ENCODE measurements around the gene GBGT1. TPM values are rescaled to one million over a fixed set of nuclear protein-coding genes. Genes with fewer than 3 reads are reported as not detected.

Gene GBGT1
- total RNA-seq, 1 experiment from 2014 or later = 0.14 TPM

- Histone ChIP-seq H3K36me3 (ENCODE audit: control insufficient read depth, insufficient read depth, low read length) (no peaks in the 10 kb centered on the region), H3K9me3 (peaks cover 11% of the 10 kb centered on the region; the same call in 1 of the 2 replicates), H3K4me3 (ENCODE audit: low read depth, low read length) (no peak overlapping the region), H3K4me1 (no peaks in the 10 kb centered on the region), H3K27me3 (replicated peaks; ENCODE audit: control insufficient read depth, insufficient read depth, low read length) (no peaks in the 10 kb centered on the region)
- no TSS peak for BruUV-seq (replicated peaks)
- TF ChIP-seq CTCF (IDR thresholded peaks at IDR 0.05; ENCODE audit: insufficient read depth in 1 of 2, low read depth in 1 of 2, low read length in 1 of 2, severe bottlenecking in 1 of 2, unreplicated experiment in 1 of 2) = no peak
- Mint-ChIP-seq H3K9me3 (ENCODE audit: unreplicated experiment) (no peaks in the 10 kb centered on the region), H3K4me1 (ENCODE audit: low read depth, unreplicated experiment) (no peaks in the 10 kb centered on the region), H3K27ac (ENCODE audit: unreplicated experiment) (no peak overlapping the region), H3K4me3 (ENCODE audit: unreplicated experiment) (no peak overlapping the region), H3K27me3 (ENCODE audit: insufficient read depth, unreplicated experiment) (peaks cover 2% of the 10 kb centered on the region), H3K36me3 (ENCODE audit: insufficient read depth, unreplicated experiment) (no peaks in the 10 kb centered on the region)
- POLR2A ChIA-PET = no interaction called here
- no peak for DNase-seq
- intact Hi-C loops (cut with micrococcal nuclease; ENCODE audit: unreplicated experiment) = no loop called here
- CTCF ChIA-PET = no interaction called here
Observed at GRCh38 chr9:133191989-133192388, 28.3 kb upstream of the GBGT1 start.

- Histone ChIP-seq H3K9me3 (peaks cover 5% of the 10 kb centered on the region; the same call in 1 of the 2 replicates), H3K4me3 (ENCODE audit: low read depth, low read length) (no peak overlapping the region), H3K27me3 (replicated peaks; ENCODE audit: control insufficient read depth, insufficient read depth, low read length) (no peaks in the 10 kb centered on the region), H3K4me1 (peaks cover 1% of the 10 kb centered on the region; the same call in 1 of the 2 replicates), H3K36me3 (ENCODE audit: control insufficient read depth, insufficient read depth, low read length) (no peaks in the 10 kb centered on the region)
- Mint-ChIP-seq H3K27me3 (ENCODE audit: insufficient read depth, unreplicated experiment) (peaks cover 2% of the 10 kb centered on the region), H3K4me1 (ENCODE audit: low read depth, unreplicated experiment) (no peaks in the 10 kb centered on the region), H3K4me3 (ENCODE audit: unreplicated experiment) (no peak overlapping the region), H3K27ac (ENCODE audit: unreplicated experiment) (no peak overlapping the region), H3K9me3 (ENCODE audit: unreplicated experiment) (no peaks in the 10 kb centered on the region), H3K36me3 (ENCODE audit: insufficient read depth, unreplicated experiment) (no peaks in the 10 kb centered on the region)
- intact Hi-C loops (cut with micrococcal nuclease; ENCODE audit: unreplicated experiment) = loop anchor here (5.0 kb wide), 1 partner anchor 297 kb away; no protein-coding TSS in a partner anchor
- no peak for DNase-seq
- no TSS peak for BruUV-seq (replicated peaks)
- CTCF ChIA-PET = interaction anchor here (0.7 to 0.9 kb wide), 2 partner anchors 47 to 213 kb away, joined by 3 read pairs; no protein-coding TSS in a partner anchor
- POLR2A ChIA-PET = no interaction called here
- no peak for TF ChIP-seq CTCF (IDR thresholded peaks at IDR 0.05; ENCODE audit: insufficient read depth in 1 of 2, low read depth in 1 of 2, low read length in 1 of 2, severe bottlenecking in 1 of 2, unreplicated experiment in 1 of 2)
Observed at GRCh38 chr9:133189826-133190225, 26.1 kb upstream of the GBGT1 start.

- no peaks in the 10 kb centered on the region for H3K4me1 Mint-ChIP-seq (ENCODE audit: low read depth, unreplicated experiment)
- no TSS peak for BruUV-seq (replicated peaks)
- Histone ChIP-seq H3K4me1 (peaks cover 3% of the 10 kb centered on the region; the same call in 1 of the 2 replicates), H3K36me3 (ENCODE audit: control insufficient read depth, insufficient read depth, low read length) (no peaks in the 10 kb centered on the region), H3K27me3 (replicated peaks; ENCODE audit: control insufficient read depth, insufficient read depth, low read length) (no peaks in the 10 kb centered on the region), H3K4me3 (ENCODE audit: low read depth, low read length) (no peak overlapping the region), H3K9me3 (no peaks in the 10 kb centered on the region)
- H3K36me3 Mint-ChIP-seq (ENCODE audit: insufficient read depth, unreplicated experiment) = no peaks in the 10 kb centered on the region
- ChIA-PET CTCF (interaction anchor here (0.6 to 3.8 kb wide), 19 partner anchors 10 to 310 kb away, joined by 3 to 31 read pairs (median 4); partner anchors contain the start of genes MED22, RPL7A and SURF6), POLR2A (interaction anchor here (0.5 to 1.7 kb wide), 3 partner anchors 137 to 159 kb away, joined by 4 to 14 read pairs (median 5); partner anchors contain the start of genes GTF3C5, MED22 and RPL7A)
- intact Hi-C loops (cut with micrococcal nuclease; ENCODE audit: unreplicated experiment) = loop anchor here (5.0 kb wide), 1 partner anchor 298 kb away; no protein-coding TSS in a partner anchor
- H3K27me3 Mint-ChIP-seq (ENCODE audit: insufficient read depth, unreplicated experiment) = peaks cover 2% of the 10 kb centered on the region
- no peak overlapping the region for H3K27ac Mint-ChIP-seq (ENCODE audit: unreplicated experiment)
- H3K9me3 Mint-ChIP-seq (ENCODE audit: unreplicated experiment) = no peaks in the 10 kb centered on the region
- peak in 1 of 2 experiments; percentile 32 for DNase-seq
- no peak overlapping the region for H3K4me3 Mint-ChIP-seq (ENCODE audit: unreplicated experiment)
- no peak for TF ChIP-seq CTCF (IDR thresholded peaks at IDR 0.05; ENCODE audit: insufficient read depth in 1 of 2, low read depth in 1 of 2, low read length in 1 of 2, severe bottlenecking in 1 of 2, unreplicated experiment in 1 of 2)
Observed at GRCh38 chr9:133188843-133189180, 25.1 kb upstream of the GBGT1 start.
